Activated CD4-positive, alpha-beta T cell treated with anti-CD3 and anti-CD28 coated beads for 1 hour (primary cell): Measurements from ENCODE around the gene RECK.
"Not testable (repeated sequence)": the region's sequence is repeated elsewhere in the genome, so short reads cannot be mapped to it uniquely, and the experiment has no call there.

Source experiments
- DNase-seq: peaks from one replicate; pipeline ENCODE4 v3.0.0-alpha.2; 2020

The RECK gene

GRCh38 chr9:36142510-36143244 is 106.0 kb downstream of the RECK start:
- no peak for DNase-seq

GRCh38 chr9:36143245-36143641 is 106.5 kb downstream of the RECK start:
- DNase-seq = no peak

- DNase-seq = no peak
Observed at GRCh38 chr9:36144309-36145232, 107.9 kb downstream of the RECK start.

- DNase-seq = no peak
Observed at GRCh38 chr9:36145970-36146369, 109.3 kb downstream of the RECK start.

- no peak for DNase-seq
Observed at GRCh38 chr9:36146651-36147050, 109.9 kb downstream of the RECK start.

- no peak for DNase-seq
Observed at GRCh38 chr9:36147441-36148175, 110.9 kb downstream of the RECK start.

GRCh38 chr9:36148311-36149051 is 111.8 kb downstream of the RECK start:
- peak; percentile 51 for DNase-seq

- no peak for DNase-seq
Observed at GRCh38 chr9:36149197-36149596, 112.5 kb downstream of the RECK start.

- DNase-seq = no peak
Observed at GRCh38 chr9:36150574-36151315, 114.0 kb downstream of the RECK start.

GRCh38 chr9:36151316-36152210 is 114.8 kb downstream of the RECK start:
- peak; percentile 84 for DNase-seq

GRCh38 chr9:36152741-36153438 is 116.2 kb downstream of the RECK start:
- DNase-seq = no peak

- DNase-seq = no peak
Observed at GRCh38 chr9:36153746-36154145, 117.0 kb downstream of the RECK start.

GRCh38 chr9:36154331-36154952 is 117.7 kb downstream of the RECK start:
- no peak for DNase-seq

GRCh38 chr9:36156116-36156515 is 119.4 kb downstream of the RECK start:
- no peak for DNase-seq

- DNase-seq = no peak
Observed at GRCh38 chr9:36158122-36158521, 121.4 kb downstream of the RECK start.

- no peak for DNase-seq
Observed at GRCh38 chr9:36158917-36159316, 122.2 kb downstream of the RECK start.

- DNase-seq = not testable (repeated sequence)
Observed at GRCh38 chr9:36159509-36159908, 122.8 kb downstream of the RECK start.

- not testable (repeated sequence) for DNase-seq
Observed at GRCh38 chr9:36160126-36160525, 123.4 kb downstream of the RECK start.

- DNase-seq = no peak
Observed at GRCh38 chr9:36161187-36161586, 124.5 kb downstream of the RECK start.
